GM12865 (cell line): Measurements from ENCODE around the gene LENEP.

ENCODE experiments used
- DNase-seq: peaks from one replicate; pipeline ENCODE4 v3.0.0; 2010; ENCODE audit warnings: low read depth
- H3K4me3 ChIP-seq: 2 replicates; pipeline ENCODE4 v1.5.1; 2011; ENCODE audit warnings: mild to moderate bottlenecking, low read depth, low read length, control low read depth
- CTCF ChIP-seq: IDR thresholded peaks from 2 replicates; pipeline ENCODE4 v1.5.1; 2011; ENCODE audit warnings: low read length, control low read depth, low read depth, inconsistent platforms; ENCODE audit not compliant: insufficient read depth; ENCODE audit errors: missing control alignments

LENEP gene

DNA sequence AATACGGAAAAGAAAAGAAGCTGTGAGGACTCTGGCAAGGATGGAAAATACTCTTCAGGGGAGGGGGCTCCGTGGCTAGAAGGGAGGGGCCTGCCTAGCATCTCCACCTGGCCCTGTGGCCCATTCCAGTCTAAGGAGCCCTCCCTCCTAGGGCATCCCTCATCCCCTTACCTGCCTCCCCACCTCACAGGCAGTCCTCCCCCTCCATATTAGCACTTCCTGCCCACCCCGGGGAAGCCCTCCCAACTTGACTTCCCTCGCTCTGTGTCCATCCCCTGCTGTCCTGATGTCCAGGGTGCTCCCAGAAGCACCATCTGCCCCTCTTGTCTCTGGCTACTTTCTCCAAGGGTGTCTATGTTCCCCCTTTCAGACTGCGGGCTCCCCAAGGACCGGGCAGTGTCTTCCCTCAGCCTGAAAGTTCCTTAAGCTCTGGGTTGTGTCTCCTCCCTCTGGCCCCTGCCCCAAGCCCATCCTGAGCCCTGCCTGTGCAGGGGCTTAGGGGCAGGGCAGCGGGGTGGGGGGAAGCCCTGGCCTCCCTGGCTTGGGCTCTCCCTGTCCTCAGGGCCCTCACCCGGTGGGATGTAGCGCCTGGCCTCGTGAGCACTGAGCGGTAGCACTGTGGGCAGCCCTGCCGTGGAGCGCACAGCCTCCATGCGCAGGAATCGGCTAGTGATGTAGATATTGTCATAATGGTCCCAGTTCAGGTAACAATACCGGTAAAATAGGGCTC is 36.3 kb downstream of the LENEP start:
- no peak for TF ChIP-seq CTCF
- no peak overlapping the region for H3K4me3 ChIP-seq
- no peak for DNase-seq

- no peak overlapping the region for H3K4me3 ChIP-seq
- TF ChIP-seq CTCF, result no peak
Measured at GRCh38 chr1:155030243-155030795, 36.9 kb downstream of the LENEP start.

DNA sequence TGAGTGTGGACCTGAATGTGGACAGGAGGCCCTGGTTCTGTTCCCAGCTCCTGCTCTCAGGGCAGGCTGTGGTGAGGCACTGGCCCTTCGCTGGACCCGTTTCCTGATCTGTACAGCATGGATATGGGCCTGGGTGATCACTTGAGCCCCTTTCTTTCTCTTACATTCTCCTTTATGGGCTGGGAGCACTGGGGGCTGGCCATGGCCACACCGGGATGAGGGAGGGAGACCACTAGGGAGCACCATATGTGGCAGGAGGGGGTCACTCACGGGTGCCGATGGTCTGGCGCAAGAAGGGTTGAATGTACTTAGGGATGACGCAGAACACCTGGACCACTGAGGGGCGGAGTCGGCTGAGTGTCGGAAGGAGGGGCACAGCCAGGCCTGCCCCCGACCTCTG is 37.5 kb downstream of the LENEP start:
- no peak for DNase-seq
- TF ChIP-seq CTCF, result no peak
- H3K4me3 ChIP-seq, result no peak overlapping the region

More at GRCh38 chr1:155030243-155030795, 36.9 kb downstream of the LENEP start:
- DNase-seq, result no peak

GRCh38 chr1:155032886-155033285 is 39.5 kb downstream of the LENEP start:
- no peak for TF ChIP-seq CTCF
- DNase-seq, result no peak
- H3K4me3 ChIP-seq, result no peak overlapping the region

GRCh38 chr1:155033524-155033923 is 40.1 kb downstream of the LENEP start, which contains the start of the genes DCST1 and DCST2:
DCST1 (plus strand) TSS chr1:155033824; CDS start chr1:155034037, 213 bp downstream.
DCST2 (minus strand) TSS chr1:155033781; CDS start chr1:155033701, 80 bp downstream.
- no peak for TF ChIP-seq CTCF
- no peak within 1 kb of the TSS for H3K4me3 ChIP-seq
- no peak for DNase-seq

- DNase-seq, result no peak
- no peak overlapping the region for H3K4me3 ChIP-seq
- TF ChIP-seq CTCF, result no peak
Measured at GRCh38 chr1:155034318-155035208, 41.2 kb downstream of the LENEP start.
